B cell (primary cell): ENCODE measurements around the gene CCDC93. TPM values are rescaled to one million over a fixed set of nuclear protein-coding genes. Genes with fewer than 3 reads are reported as not detected.

Experiments used
- ATAC-seq: fragments of 200-7000 bp; cut with Tn5 transposase; one replicate; pipeline ENCODE4 v1.10.0; 2021; ENCODE audit warnings: low read depth, mild to moderate bottlenecking, moderate number of reproducible peaks, moderate library complexity
- CTCF ChIA-PET: fragments of 350-600 bp; sonication (Branson Sonifier 250); formaldehyde crosslinking; loops from one replicate; lab custom pipeline; 2021; ENCODE audit warnings: antibody characterized with exemption, inconsistent platforms; lab: Charles Lee
- POLR2A ChIA-PET: fragments of 350-600 bp; sonication (Branson Sonifier 250); formaldehyde crosslinking; loops from one replicate; lab custom pipeline; 2021; ENCODE audit warnings: antibody characterized with exemption; lab: Charles Lee
- DNase-seq: peaks from one replicate; pipeline ENCODE4 v3.0.0; 2013
- H2AFZ ChIP-seq: 2 replicates; pipeline ENCODE4 v1.6.1; 2012; ENCODE audit warnings: mild to moderate bottlenecking, low read depth, low read length; ENCODE audit not compliant: insufficient read depth, poor library complexity, severe bottlenecking
- H3K27ac ChIP-seq, 2 donors: 1 replicate in 1 of 2; 2 replicates in 1 of 2; pipeline ENCODE4 v1.5.1; 2012 to 2013; ENCODE audit warnings: low read length in 2 of 2, mild to moderate bottlenecking in 2 of 2, moderate library complexity in 1 of 2
- H3K27me3 ChIP-seq, 4 experiments: fragments of 200-600 bp in 1 of 4; sonication (generic) in 1 of 4; replicated peaks in 1 of 4; 1 replicate in 2 of 4; 2 replicates in 2 of 4; pipeline versions ENCODE4 v1.6.1 to v1.7.0; 2013 to 2016; ENCODE audit warnings: low read length in 3 of 4, mild to moderate bottlenecking in 2 of 4, mixed read lengths in 1 of 4, moderate library complexity in 1 of 4; ENCODE audit not compliant: insufficient read depth in 4 of 4, control insufficient read depth in 3 of 4; ENCODE audit errors: control extremely low read depth in 1 of 4
- H3K36me3 ChIP-seq, 2 experiments: replicated peaks in 1 of 2; 1 replicate in 1 of 2; 2 replicates in 1 of 2; pipeline versions ENCODE4 v1.6.1 to v1.7.1; 2013; ENCODE audit warnings: low read length in 1 of 2; ENCODE audit not compliant: insufficient read depth in 2 of 2, control insufficient read depth in 1 of 2; ENCODE audit errors: control extremely low read depth in 1 of 2, extremely low read depth in 1 of 2
- H3K4me1 ChIP-seq, 2 donors: fragments of 200-600 bp in 1 of 2; sonication (generic) in 1 of 2; 1 replicate in 1 of 2; 2 replicates in 1 of 2; pipeline versions ENCODE4 v1.5.1 to v1.6.1; 2013 to 2017; ENCODE audit warnings: low read length in 2 of 2; ENCODE audit not compliant: control insufficient read depth in 2 of 2, insufficient read depth in 2 of 2
- H3K4me2 ChIP-seq: replicated peaks from 2 replicates; pipeline ENCODE3; 2012; ENCODE audit warnings: mild to moderate bottlenecking, low read depth, low read length; ENCODE audit not compliant: poor library complexity, severe bottlenecking
- H3K4me3 ChIP-seq, 5 experiments: fragments of 200-600 bp in 1 of 5; sonication (generic) in 1 of 5; 1 replicate in 3 of 5; 2 replicates in 2 of 5; pipeline versions ENCODE4 v1.5.1 to v1.7.0; 2011 to 2016; ENCODE audit warnings: low read length in 4 of 5, mild to moderate bottlenecking in 4 of 5, low read depth in 2 of 5, control low read depth in 1 of 5, moderate library complexity in 1 of 5; ENCODE audit not compliant: insufficient read depth in 1 of 5; ENCODE audit errors: control extremely low read depth in 1 of 5, extremely low read depth in 1 of 5
- H3K79me2 ChIP-seq: fragments of 200-600 bp; sonication (generic); one replicate; pipeline ENCODE4 v1.6.0; 2016; ENCODE audit warnings: low read length; ENCODE audit not compliant: control insufficient read depth, insufficient read depth
- H3K9ac ChIP-seq: fragments of 200-600 bp; sonication (generic); 2 replicates; pipeline ENCODE4 v1.6.1; 2017; ENCODE audit warnings: mild to moderate bottlenecking, low read length, moderate library complexity
- H3K9me3 ChIP-seq, 3 donors: one replicate each; pipeline versions ENCODE4 v1.6.1 to v1.7.1; 2013; ENCODE audit warnings: low read length in 2 of 3; ENCODE audit not compliant: control insufficient read depth in 2 of 3, insufficient read depth in 1 of 3; ENCODE audit errors: control extremely low read depth in 1 of 3
- H4K20me1 ChIP-seq: 2 replicates; pipeline ENCODE4 v1.6.0; 2012; ENCODE audit warnings: mild to moderate bottlenecking, low read length; ENCODE audit not compliant: insufficient read depth, control insufficient read depth, poor library complexity, severe bottlenecking
- H3K27ac Mint-ChIP-seq: one replicate; pipeline ENCODE4 v1.8.0; 2021; ENCODE audit warnings: mixed read lengths
- H3K27me3 Mint-ChIP-seq: one replicate; pipeline ENCODE4 v1.8.0; 2021; ENCODE audit warnings: mixed read lengths
- H3K4me1 Mint-ChIP-seq: one replicate; pipeline ENCODE4 v1.8.0; 2021; ENCODE audit warnings: mixed read lengths
- H3K4me3 Mint-ChIP-seq: one replicate; pipeline ENCODE4 v1.8.0; 2021; ENCODE audit warnings: mixed read lengths
- H3K9me3 Mint-ChIP-seq: one replicate; pipeline ENCODE4 v1.8.0; 2022; ENCODE audit warnings: mixed read lengths; ENCODE audit not compliant: insufficient read depth
- CTCF ChIP-seq: fragments of 200-600 bp; IDR thresholded peaks from one replicate; pipeline ENCODE4 v1.8.0; 2022; ENCODE audit warnings: antibody characterized with exemption, mild to moderate bottlenecking
- EZH2 ChIP-seq: IDR thresholded peaks from 2 replicates; pipeline ENCODE4 v1.6.1; 2012; ENCODE audit warnings: borderline replicate concordance, low read depth, mild to moderate bottlenecking, moderate library complexity, low read length; ENCODE audit not compliant: insufficient read depth, poor library complexity, severe bottlenecking
- WGBS: methylation state at CpG from one replicate; pipeline ENCODE4 v1.1.5; 2013; ENCODE audit warnings: missing lambda C conversion rate; ENCODE audit not compliant: insufficient coverage; 5-methylcytosine and 5-hydroxymethylcytosine counted together
- intact Hi-C: fragments of 100-400 bp; cut with micrococcal nuclease; formaldehyde crosslinking; loops from one replicate; pipeline ENCODE4 v1.10.0; 2022
- polyA plus RNA-seq: library from polyadenylated mRNA; depleted of rRNA; stranded (reverse); fragments of >200 nt; gene quantifications from 2 replicates; pipeline ENCODE4 v1.2.3, GENCODE V29; 2012
- total RNA-seq, 2 donors: library from RNA; stranded (reverse); fragments of 120-200 nt in 1 of 2; gene quantifications; 1 replicate in 1 of 2; 2 replicates in 1 of 2; pipeline versions ENCODE4 v1.2.3 to v1.2.4, GENCODE V29; 2013 to 2022

CCDC93 gene
- total and polyA plus RNA-seq, 2 donors (not counting 1 experiment from before 2014, with no cell fraction given) = 17.5 to 79.6 TPM

- Histone ChIP-seq H3K36me3 (peaks cover 3 to 57% of the 10 kb centered on the region in 2 experiments), H3K27me3 (no peaks in the 10 kb centered on the region), H3K79me2 (no peaks in the 10 kb centered on the region), H3K4me3 (no peak overlapping the region), H3K4me1 (no peaks in the 10 kb centered on the region), H4K20me1 (no peaks in the 10 kb centered on the region), H3K4me2 (no peak overlapping the region), H3K27ac (no peak overlapping the region), H3K9ac (no peak overlapping the region), H3K9me3 (peaks cover 0 to 13% (median 6%) of the 10 kb centered on the region in 3 donors), H2AFZ (no peak overlapping the region)
- Mint-ChIP-seq H3K9me3 (no peaks in the 10 kb centered on the region), H3K4me1 (no peaks in the 10 kb centered on the region), H3K27ac (peak overlapping the region; percentile 37), H3K4me3 (no peak overlapping the region), H3K27me3 (no peaks in the 10 kb centered on the region)
- no peak for ATAC-seq
- TF ChIP-seq CTCF = no peak
- no peak for TF ChIP-seq EZH2
- intact Hi-C loops = no loop called here
- POLR2A ChIA-PET = no interaction called here
- CTCF ChIA-PET = no interaction called here
- no peak for DNase-seq
- WGBS = 96% methylated on average over 19 of the region's 19 CpGs
These were observed 96.5 kb downstream of the CCDC93 start for GRCh38 chr2:117917223-117917917.

GRCh38 chr2:117902933-117903332, 110.9 kb downstream of the CCDC93 start:
- no peaks in the 10 kb centered on the region for H3K4me1 Mint-ChIP-seq
- Histone ChIP-seq H3K27ac (no peak overlapping the region), H3K4me2 (no peak overlapping the region), H2AFZ (no peak overlapping the region), H3K4me3 (no peak overlapping the region), H4K20me1 (no peaks in the 10 kb centered on the region), H3K4me1 (no peaks in the 10 kb centered on the region), H3K9me3 (peaks cover 0 to 7% (median 1%) of the 10 kb centered on the region in 3 donors), H3K79me2 (no peaks in the 10 kb centered on the region), H3K9ac (no peak overlapping the region), H3K36me3 (no peaks in the 10 kb centered on the region), H3K27me3 (no peaks in the 10 kb centered on the region)
- no peak overlapping the region for H3K4me3 Mint-ChIP-seq
- H3K9me3 Mint-ChIP-seq = peaks cover 8% of the 10 kb centered on the region
- DNase-seq (no peak), ATAC-seq (no peak)
- TF ChIP-seq EZH2 (no peak), CTCF (no peak)
- ChIA-PET CTCF (no interaction called here), POLR2A (no interaction called here)
- intact Hi-C loops = no loop called here
- H3K27me3 Mint-ChIP-seq = peaks cover 4% of the 10 kb centered on the region
- no peak overlapping the region for H3K27ac Mint-ChIP-seq
- 89% methylated on average over 7 of the region's 7 CpGs for WGBS
